Right atrium auricular region (tissue), 2 donors: ENCODE measurements around the gene GSC2. TPM values are rescaled to one million over a fixed set of nuclear protein-coding genes. Genes with fewer than 3 reads are reported as not detected.

Source experiments
- DNase-seq: peaks from one replicate; pipeline ENCODE4 v3.0.0-alpha.2; 2019; ENCODE audit warnings: low spot score
- H3K27ac ChIP-seq, 2 donors: fragments of 200-600 bp; sonication (generic); 1 replicate in 1 of 2; 2 replicates in 1 of 2; pipeline ENCODE4 v1.5.1; 2016 to 2019
- H3K27me3 ChIP-seq, 2 donors: fragments of 200-600 bp; sonication (generic); one replicate each; pipeline versions ENCODE4 v1.5.1 to v1.6.0; 2017 to 2019
- H3K36me3 ChIP-seq: fragments of 200-600 bp; sonication (generic); one replicate; pipeline ENCODE4 v1.5.1; 2016
- H3K4me1 ChIP-seq, 2 donors: fragments of 200-600 bp; sonication (generic); one replicate each; pipeline versions ENCODE4 v1.5.1 to v1.6.0; 2017 to 2019
- H3K4me3 ChIP-seq, 2 donors: fragments of 200-600 bp; sonication (generic); 1 replicate in 1 of 2; 2 replicates in 1 of 2; pipeline ENCODE4 v1.5.1; 2017 to 2019; ENCODE audit warnings: mild to moderate bottlenecking in 1 of 2, moderate library complexity in 1 of 2
- H3K9me3 ChIP-seq, 2 donors: fragments of 200-600 bp; sonication (generic); one replicate each; pipeline ENCODE4 v1.5.1; 2019
- total RNA-seq, 2 donors: library from RNA; depleted of rRNA; stranded (reverse); fragments of >200 nt; gene quantifications; one replicate each; pipeline ENCODE4 v1.1.0, GENCODE V29; 2016
- TF ChIP-seq, protein P1 (sequence below), 2 donors: fragments of 200-600 bp; sonication (generic); IDR thresholded peaks; one replicate each; pipeline ENCODE4 v1.5.1; 2019; ENCODE audit warnings: antibody characterized with exemption in 2 of 2

The GSC2 gene
- total RNA-seq, 2 donors from 2014 or later: not detected

DNA sequence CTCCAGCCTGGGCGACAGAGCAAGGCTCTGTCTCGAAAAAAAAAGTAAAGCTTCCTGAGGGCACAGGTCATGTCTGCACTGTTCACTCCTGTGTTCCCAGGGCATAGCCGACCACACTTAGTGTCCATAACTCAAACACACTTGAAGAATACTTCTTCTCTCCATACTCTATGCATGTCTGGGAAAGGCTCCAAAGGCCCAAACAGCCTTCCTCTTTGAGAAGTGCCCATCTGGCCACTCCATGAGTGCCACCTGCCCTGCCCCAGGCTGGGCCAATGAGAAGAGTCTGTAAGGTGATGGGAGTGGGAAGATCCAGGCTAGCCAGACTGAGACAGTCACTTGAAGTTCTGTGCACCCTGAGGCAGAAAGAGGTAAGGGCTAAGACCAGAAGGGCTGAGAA lies 52.6 kb downstream of the GSC2 start:
- Histone ChIP-seq H3K4me3 (no peak overlapping the region), H3K27ac (no peak overlapping the region), H3K9me3 (no peaks in the 10 kb centered on the region), H3K36me3 (no peaks in the 10 kb centered on the region), H3K4me1 (peaks cover 0 to 14% of the 10 kb centered on the region in 2 donors), H3K27me3 (no peaks in the 10 kb centered on the region)
- TF ChIP-seq, protein P1, sequence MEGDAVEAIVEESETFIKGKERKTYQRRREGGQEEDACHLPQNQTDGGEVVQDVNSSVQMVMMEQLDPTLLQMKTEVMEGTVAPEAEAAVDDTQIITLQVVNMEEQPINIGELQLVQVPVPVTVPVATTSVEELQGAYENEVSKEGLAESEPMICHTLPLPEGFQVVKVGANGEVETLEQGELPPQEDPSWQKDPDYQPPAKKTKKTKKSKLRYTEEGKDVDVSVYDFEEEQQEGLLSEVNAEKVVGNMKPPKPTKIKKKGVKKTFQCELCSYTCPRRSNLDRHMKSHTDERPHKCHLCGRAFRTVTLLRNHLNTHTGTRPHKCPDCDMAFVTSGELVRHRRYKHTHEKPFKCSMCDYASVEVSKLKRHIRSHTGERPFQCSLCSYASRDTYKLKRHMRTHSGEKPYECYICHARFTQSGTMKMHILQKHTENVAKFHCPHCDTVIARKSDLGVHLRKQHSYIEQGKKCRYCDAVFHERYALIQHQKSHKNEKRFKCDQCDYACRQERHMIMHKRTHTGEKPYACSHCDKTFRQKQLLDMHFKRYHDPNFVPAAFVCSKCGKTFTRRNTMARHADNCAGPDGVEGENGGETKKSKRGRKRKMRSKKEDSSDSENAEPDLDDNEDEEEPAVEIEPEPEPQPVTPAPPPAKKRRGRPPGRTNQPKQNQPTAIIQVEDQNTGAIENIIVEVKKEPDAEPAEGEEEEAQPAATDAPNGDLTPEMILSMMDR (IDR thresholded peaks at IDR 0.05): no peak
- DNase-seq: no peak

Other genes with a start within 250 kb of the GSC2 start
- gene DGCR6, start 244.0 kb downstream of the GSC2 start, total RNA-seq: 10 to 100 TPM in 1 of 2 donors, 1 to 10 TPM in 1; 2.9 to 17.5 TPM
- gene PRODH, start 214.0 kb downstream of the GSC2 start, total RNA-seq: 1 to 10 TPM; 1.7 to 8.0 TPM
- gene DGCR2, start 27.9 kb downstream of the GSC2 start, total RNA-seq: 10 to 100 TPM; 32.8 to 48.1 TPM
- not detected for gene TSSK2, start 19.0 kb downstream of the GSC2 start, total RNA-seq
- 10 to 100 TPM in 1 of 2 donors, 1 to 10 TPM in 1; 8.5 to 12.0 TPM for gene ESS2, start 5.6 kb downstream of the GSC2 start, total RNA-seq
- 10 to 100 TPM; 12.7 to 27.6 TPM for gene SLC25A1, start 28.4 kb upstream of the GSC2 start, total RNA-seq
- gene CLTCL1, start 141.4 kb upstream of the GSC2 start, total RNA-seq: 10 to 100 TPM; 19.1 to 29.7 TPM